Jurkat, Clone E6-1 (cell line): ENCODE data around the gene NOS3.
A peak's percentile ranks its signal among the peaks of the same experiment; 100 is the strongest.
"Not testable (repeated sequence)": the region's sequence is repeated elsewhere in the genome, so short reads cannot be mapped to it uniquely, and the experiment has no call there.

Experiments
- DNase-seq: peaks from one replicate; pipeline ENCODE4 v3.0.0-alpha.2; 2011; ENCODE audit warnings: low read depth, low spot score
- H3K4me3 ChIP-seq: 2 replicates; pipeline ENCODE4 v1.5.1; 2011; ENCODE audit warnings: mild to moderate bottlenecking, low read length, control low read depth, moderate library complexity

The NOS3 gene

DNA sequence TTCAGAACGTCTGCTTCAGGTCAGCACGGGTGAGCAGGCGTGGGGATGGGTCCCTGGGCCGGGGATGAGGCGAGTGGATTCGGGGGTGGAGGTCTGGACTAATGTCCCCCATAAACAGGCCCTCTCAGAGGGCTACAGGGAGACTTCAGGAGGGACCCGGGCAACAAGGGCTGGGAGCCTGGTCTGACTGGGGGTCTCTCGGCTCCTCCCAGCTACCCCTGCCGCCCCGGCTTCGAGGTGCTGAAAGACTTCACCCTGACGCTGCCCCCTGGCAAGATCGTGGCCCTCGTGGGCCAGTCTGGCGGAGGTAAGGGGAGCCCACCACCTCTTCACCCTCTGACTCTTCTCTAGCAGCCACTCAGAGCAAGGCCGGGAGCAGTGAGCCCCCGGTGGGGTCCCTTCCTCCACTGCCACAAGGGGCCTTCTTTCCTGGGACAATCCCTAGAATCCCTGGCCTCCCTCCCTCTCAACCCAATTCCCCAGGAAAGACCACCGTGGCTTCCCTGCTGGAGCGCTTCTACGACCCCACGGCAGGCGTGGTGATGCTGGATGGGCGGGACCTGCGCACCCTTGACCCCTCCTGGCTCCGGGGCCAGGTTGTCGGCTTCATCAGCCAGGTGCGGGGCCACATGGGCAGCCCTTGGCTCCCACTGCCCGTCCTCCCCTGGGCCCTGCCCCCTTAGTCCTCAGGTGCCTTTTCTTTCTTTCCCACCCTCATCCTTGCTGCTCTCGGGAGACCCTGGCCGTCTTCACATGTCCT, 50.0 kb downstream of the NOS3 start:
- DNase-seq = no peak
- no peak overlapping the region for H3K4me3 ChIP-seq

GRCh38 chr7:151043449-151043848, 52.6 kb downstream of the NOS3 start:
- H3K4me3 ChIP-seq, DNase-seq: not testable (repeated sequence)

DNA sequence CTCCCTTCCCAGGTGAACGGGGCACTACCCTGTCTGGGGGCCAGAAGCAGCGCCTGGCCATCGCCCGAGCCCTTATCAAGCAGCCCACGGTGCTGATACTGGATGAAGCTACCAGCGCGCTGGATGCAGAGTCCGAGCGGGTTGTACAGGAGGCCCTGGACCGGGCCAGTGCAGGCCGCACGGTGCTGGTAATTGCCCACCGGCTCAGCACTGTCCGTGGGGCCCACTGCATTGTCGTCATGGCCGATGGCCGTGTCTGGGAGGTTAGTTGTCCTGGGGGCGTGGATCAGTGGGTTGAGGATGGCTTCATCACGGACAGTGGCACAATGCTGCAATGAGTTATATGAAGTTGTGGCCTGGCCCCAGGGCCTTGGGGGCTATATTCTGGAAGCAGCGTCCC, 53.1 kb downstream of the NOS3 start:
- no peak for DNase-seq
- H3K4me3 ChIP-seq = no peak overlapping the region

GRCh38 chr7:151045262-151045661, 54.4 kb downstream of the NOS3 start:
- H3K4me3 ChIP-seq = no peak overlapping the region
- DNase-seq = no peak

DNA sequence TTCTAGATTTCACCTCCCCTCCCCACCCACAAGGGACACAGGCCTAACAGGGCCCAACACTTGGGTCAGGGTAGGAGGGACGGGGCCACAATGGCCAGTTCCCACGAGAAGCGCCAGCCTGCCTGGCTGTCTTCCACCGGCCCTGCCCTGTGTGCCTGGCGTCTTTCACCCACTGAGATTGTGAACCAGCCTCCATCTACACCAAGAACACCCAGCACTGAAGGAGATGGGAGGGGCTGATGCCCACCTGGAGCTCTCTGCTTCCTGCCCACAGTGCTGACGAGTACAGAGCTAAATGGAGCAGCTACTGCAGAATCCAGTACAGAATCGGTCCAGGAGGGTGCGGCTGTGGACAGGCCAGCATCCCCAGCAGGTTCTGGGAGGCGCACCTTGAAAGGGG, 55.1 kb downstream of the NOS3 start:
- DNase-seq = no peak

DNA sequence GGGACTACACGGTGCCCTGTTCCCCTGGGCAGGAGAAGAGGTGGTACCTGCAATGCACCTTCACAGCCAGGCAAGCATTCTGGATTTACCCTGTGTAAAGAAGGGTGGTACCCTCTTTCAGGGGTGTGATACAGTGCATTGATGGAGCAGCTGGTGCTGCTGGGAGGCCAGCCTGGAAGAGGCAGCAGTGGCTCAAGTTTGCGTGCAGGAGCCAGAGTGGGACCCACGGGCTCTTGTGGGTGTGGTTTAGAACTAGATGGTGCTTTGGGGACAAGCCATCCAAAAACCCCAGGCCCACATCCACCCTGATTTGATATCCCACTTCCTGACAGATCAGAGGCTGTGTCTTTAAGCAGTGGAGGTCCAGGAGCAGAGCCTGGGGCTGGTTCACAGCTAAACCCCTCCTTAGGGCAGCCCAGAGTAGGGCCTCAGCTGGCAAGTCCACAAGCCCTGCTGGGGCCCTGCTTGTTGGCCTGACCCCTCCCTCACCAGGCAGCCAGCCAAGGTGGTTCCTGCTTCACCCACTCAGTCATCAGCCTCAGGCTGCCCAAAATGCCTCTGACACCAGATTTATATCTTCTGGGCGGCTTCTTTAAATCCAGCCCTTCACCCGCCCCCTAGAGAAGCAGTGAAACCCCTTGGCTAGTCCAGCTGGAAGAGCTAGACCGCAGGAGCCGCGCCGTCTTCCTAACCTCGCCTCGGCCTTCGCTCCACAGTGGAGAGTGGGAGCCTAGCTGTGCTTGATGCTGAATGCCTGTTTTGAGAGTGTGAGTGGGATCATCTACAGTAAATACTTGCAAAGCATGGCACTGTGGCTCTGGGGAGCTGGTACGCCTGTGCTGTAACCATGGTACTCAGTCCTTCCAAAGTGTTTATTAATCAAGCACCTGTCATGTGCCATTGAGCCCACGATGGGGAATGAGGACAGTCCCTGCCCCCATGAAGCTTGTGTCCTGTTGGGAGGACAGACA, 56.1 kb downstream of the NOS3 start:
- no peak for DNase-seq
- no peak overlapping the region for H3K4me3 ChIP-seq

More for the DNA sequence above, 55.1 kb downstream of the NOS3 start:
- H3K4me3 ChIP-seq = no peak overlapping the region

DNA sequence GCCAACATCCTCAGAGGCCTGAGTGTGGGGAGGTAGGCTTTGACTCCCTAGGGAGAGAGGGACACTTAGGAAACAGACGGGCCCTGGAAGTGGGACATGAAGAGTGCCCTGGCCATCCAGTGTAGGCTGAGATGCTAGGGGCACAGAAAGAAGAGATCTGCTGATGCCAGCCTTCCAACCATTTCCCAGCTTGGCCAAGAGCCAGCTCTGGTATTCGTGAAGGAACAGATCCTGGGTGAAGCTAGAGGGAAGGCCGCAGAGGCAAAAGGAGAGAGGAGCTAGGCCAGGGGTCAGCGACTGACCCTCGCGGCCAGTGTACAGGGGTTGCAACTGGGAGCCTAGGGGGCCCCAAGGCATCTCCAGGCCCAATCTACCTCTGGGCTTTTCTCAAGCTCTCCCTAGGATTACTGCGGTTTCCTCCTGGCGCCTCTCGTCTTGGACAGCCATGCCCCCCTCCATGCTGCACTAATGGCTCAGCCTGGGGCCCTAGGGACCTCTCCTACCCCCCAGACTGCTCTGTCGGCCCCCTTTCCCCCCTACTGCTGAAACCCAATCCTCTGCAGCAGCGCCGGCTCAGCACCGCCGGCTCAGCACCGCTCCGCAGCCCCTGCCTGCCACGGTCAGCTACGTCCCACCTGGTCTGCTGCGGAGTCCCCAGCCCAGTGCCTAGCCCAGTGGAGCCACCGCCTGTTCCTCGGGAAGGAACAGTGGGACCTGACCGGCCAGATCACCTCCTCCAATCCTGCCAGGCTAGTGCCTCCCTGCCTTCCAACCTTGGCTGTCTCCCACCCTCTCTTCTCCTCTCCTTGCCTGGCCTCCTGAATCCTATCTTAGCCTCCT, 57.4 kb downstream of the NOS3 start, which contains the start of gene ASIC3:
ASIC3 (plus strand) TSS at position 556 of the 840 bp plus-strand sequence. CDS start 355 bp downstream, outside the sequence.
- DNase-seq = no peak
- H3K4me3 ChIP-seq = no peak within 1 kb of the TSS

- H3K4me3 ChIP-seq = no peak overlapping the region
- DNase-seq = no peak
Measured at GRCh38 chr7:151048911-151049463, 58.2 kb downstream of the NOS3 start.

- DNase-seq = peak; percentile 75
- no peak overlapping the region; the same call in 1 of the 2 replicates for H3K4me3 ChIP-seq
Measured at GRCh38 chr7:151051108-151051507, 60.3 kb downstream of the NOS3 start.

- no peak for DNase-seq
Measured at GRCh38 chr7:151053096-151053495, 62.3 kb downstream of the NOS3 start.

DNA sequence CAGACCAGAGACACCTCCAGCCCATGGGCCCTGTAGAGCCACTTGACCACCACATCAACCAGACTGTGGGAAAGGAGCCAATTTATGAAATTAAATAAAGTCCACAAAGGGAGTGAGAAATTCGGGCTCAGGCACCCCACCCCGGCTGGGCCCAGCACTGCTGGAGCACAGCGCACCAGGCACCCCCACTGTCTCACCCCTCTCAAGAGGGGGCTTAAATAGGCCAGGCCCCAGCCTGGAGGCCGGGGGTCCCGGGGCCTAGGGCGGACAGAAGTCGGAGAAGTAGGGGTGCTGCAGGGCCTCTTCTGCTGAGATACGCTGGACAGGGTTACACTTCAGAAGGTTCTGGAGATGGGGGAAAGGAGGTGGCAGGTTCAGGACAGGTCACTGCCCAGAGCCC, 62.9 kb downstream of the NOS3 start:
- H3K4me3 ChIP-seq = no peak overlapping the region
- DNase-seq = no peak

More at GRCh38 chr7:151053096-151053495, 62.3 kb downstream of the NOS3 start:
- H3K4me3 ChIP-seq = no peak overlapping the region

- no peak overlapping the region for H3K4me3 ChIP-seq
Measured at GRCh38 chr7:151056283-151056665, 65.5 kb downstream of the NOS3 start.

GRCh38 chr7:151056666-151057505, 66.1 kb downstream of the NOS3 start:
- no peak for DNase-seq

More at GRCh38 chr7:151056283-151056665, 65.5 kb downstream of the NOS3 start:
- no peak for DNase-seq

DNA sequence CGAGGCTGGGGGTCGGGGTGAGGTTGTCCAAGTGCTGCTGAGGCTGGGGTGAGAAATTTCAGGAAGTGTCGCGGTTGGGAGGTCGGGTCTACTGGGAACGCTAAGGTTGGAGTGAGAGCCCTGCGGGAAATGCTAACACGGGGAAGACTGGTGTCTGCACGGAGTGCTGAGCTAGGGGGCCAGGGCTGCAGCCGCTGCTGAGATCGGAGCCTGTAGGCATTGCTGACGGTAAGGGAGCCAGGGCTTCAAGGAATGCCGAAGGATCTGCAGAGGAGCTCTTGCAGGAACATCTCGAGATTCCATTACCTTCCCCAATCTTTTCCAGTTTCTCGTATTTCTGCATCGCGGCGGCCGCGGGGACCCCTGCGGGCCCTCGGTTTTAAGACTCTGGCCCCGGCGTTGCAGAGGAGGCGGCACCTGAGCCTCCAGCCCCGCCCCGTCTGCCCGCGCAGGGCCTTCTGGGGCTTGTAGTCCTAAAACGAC, 66.7 kb downstream of the NOS3 start, which contains the start of gene CDK5:
CDK5 (minus strand) TSS at position 392 of the 483 bp plus-strand sequence; CDS start at position 343, 49 bp downstream.
- no peak for DNase-seq

More at GRCh38 chr7:151056666-151057505, 66.1 kb downstream of the NOS3 start:
- H3K4me3 ChIP-seq = peak overlapping the region; percentile 91

GRCh38 chr7:151057989-151058780, 67.4 kb downstream of the NOS3 start:
- peak; percentile 99 for DNase-seq
- H3K4me3 ChIP-seq = peak overlapping the region; percentile 91

More for the DNA sequence above, 66.7 kb downstream of the NOS3 start, which contains the start of gene CDK5:
- peak within 1 kb of the TSS; percentile 91 for H3K4me3 ChIP-seq

GRCh38 chr7:151058781-151059366, 68.1 kb downstream of the NOS3 start:
- no peak for DNase-seq
- H3K4me3 ChIP-seq = peak overlapping the region; percentile 91
